ENCODE data around the gene LPAR5. TPM values are rescaled to one million over a fixed set of nuclear protein-coding genes. Genes with fewer than 3 reads are reported as not detected.
A peak's percentile ranks its signal among the peaks of the same experiment; 100 is the strongest.

LPAR5 gene
- total and polyA plus RNA-seq, 2 of the 8 experiments (the other 6 are each of a cell fraction or from before 2014, with no cell fraction given): 0.22 to 0.24 TPM

DNA sequence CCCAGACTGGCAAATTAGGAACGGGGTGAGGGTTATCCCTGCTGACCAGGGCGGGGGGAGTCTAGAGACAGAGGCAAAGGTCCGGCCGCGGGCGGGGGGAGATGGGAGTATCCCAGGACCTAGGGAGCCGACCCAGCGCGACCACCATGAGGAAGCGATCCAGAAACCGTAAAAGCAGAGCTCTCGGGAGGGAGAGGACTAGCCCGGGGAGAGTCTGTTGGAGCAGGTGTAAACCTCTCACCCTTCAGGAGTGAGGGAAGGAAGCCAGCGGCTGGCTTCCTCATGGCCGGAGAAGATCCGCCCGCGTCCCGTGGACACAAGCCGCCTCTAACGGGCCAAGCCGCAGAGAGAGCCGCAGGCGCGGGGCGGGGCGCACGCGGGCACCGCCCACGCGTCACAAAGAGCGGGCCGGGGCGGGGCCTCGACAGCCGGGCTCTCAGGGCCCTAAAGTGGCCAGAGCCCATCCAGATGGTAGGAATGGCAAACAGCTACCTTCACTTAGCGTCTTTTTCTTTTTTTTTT is 11.4 kb upstream of the LPAR5 start, which contains the start of gene ACRBP:
Gene ACRBP (minus strand): TSS at position 350 of the 522 bp plus-strand sequence. CDS start 66 bp downstream, at position 284.
- Histone ChIP-seq H3K4me1 (replicated peaks in 1 of 4; ENCODE audit: control insufficient read depth in 3 of 4, insufficient read depth in 4 of 4, low read length in 3 of 4) (peaks cover 0 to 5% (median under 1%) of the 10 kb centered on the region in 4 experiments; a peak in 2 of 7 replicates), H3K14ac (ENCODE audit: insufficient read length) (no peak within 1 kb of the TSS), H2BK20ac (ENCODE audit: low read length) (no peak within 1 kb of the TSS), H3K23ac (ENCODE audit: insufficient read length) (no peak within 1 kb of the TSS), H3K9me3 (ENCODE audit: insufficient read depth in 2 of 2, low read depth in 1 of 2, low read length in 1 of 2) (no peaks in the 10 kb centered on the region), H3K18ac (ENCODE audit: extremely low read depth, low read length) (peak within 1 kb of the TSS; percentile 83), H2BK15ac (ENCODE audit: low read length) (0 out of 2 replicates have a peak within 1 kb of the TSS, but pooled peaks have one; percentile 72), H3K9ac (replicated peaks in 1 of 4; ENCODE audit: extremely low read depth in 1 of 4, low read depth in 3 of 4, low read length in 3 of 4) (peak within 1 kb of the TSS in 3 of 4 experiments; percentile 34 to 49 (median 34); a peak in 2 of 7 replicates), H3K79me2 (ENCODE audit: control insufficient read depth in 1 of 2, insufficient read depth in 2 of 2, low read length in 2 of 2) (no peaks in the 10 kb centered on the region), H2AFZ (ENCODE audit: low read length) (no peak within 1 kb of the TSS; the same call in 1 of the 2 replicates), H3K27ac (ENCODE audit: low read depth, low read length) (no peak within 1 kb of the TSS), H2BK120ac (replicated peaks; ENCODE audit: low read depth, low read length) (no peak within 1 kb of the TSS), H3K4ac (replicated peaks; ENCODE audit: insufficient read length, low read depth, low read length) (peak within 1 kb of the TSS; percentile 63), H2BK12ac (ENCODE audit: low read depth, low read length) (peak within 1 kb of the TSS; percentile 84; the same call in 1 of the 2 replicates), H4K8ac (ENCODE audit: extremely low read depth, insufficient read depth, low read length) (peak within 1 kb of the TSS; percentile 38), H3K36me3 (ENCODE audit: control insufficient read depth in 2 of 4, insufficient read depth in 4 of 4, low read length in 3 of 4) (peaks cover 2 to 16% (median 8%) of the 10 kb centered on the region in 4 experiments; a peak in 6 of 8 replicates), H3K56ac (replicated peaks; ENCODE audit: insufficient read length, low read depth, low read length) (no peak within 1 kb of the TSS), H3K23me2 (ENCODE audit: low read depth, low read length) (peaks cover 4% of the 10 kb centered on the region; the same call in 1 of the 2 replicates), H2BK5ac (ENCODE audit: low read depth, low read length) (no peak within 1 kb of the TSS), H2AK5ac (ENCODE audit: low read depth, low read length) (peak within 1 kb of the TSS; percentile 40; the same call in 1 of the 2 replicates), H3K27me3 (replicated peaks in 1 of 4; ENCODE audit: control insufficient read depth in 3 of 4, extremely low read depth in 1 of 4, insufficient read depth in 3 of 4, low read length in 3 of 4) (peaks cover 3 to 7% (median 6%) of the 10 kb centered on the region in 4 experiments; a peak in 4 of 7 replicates), H4K91ac (replicated peaks; ENCODE audit: insufficient read length, low read length) (peak within 1 kb of the TSS; percentile 0), H4K5ac (ENCODE audit: insufficient read length, low read depth, low read length) (peak within 1 kb of the TSS; percentile 42), H3K79me1 (ENCODE audit: low read depth, low read length) (no peaks in the 10 kb centered on the region), H3K4me2 (ENCODE audit: insufficient read depth in 1 of 2, low read depth in 2 of 2, low read length in 2 of 2) (peak within 1 kb of the TSS; percentile 71 to 88), H3K4me3 (ENCODE audit: extremely low read depth in 1 of 4, insufficient read depth in 2 of 4, low read depth in 3 of 4, low read length in 4 of 4) (peak within 1 kb of the TSS; percentile 59 to 80 (median 68)), H4K20me1 (replicated peaks in 1 of 2; ENCODE audit: control insufficient read depth in 1 of 2, insufficient read depth in 2 of 2, low read length in 2 of 2) (no peaks in the 10 kb centered on the region)
- peak in 1 of 2 experiments; percentile 86 for DNase-seq (ENCODE audit: low read depth in 1 of 2, low spot score in 2 of 2)
- WGBS, 2 experiments (ENCODE audit: extremely low coverage in 1 of 2, insufficient coverage in 1 of 2, insufficient read length in 1 of 2, insufficient replicate concordance in 2 of 2, low coverage in 1 of 2, low lambda C conversion rate in 2 of 2, missing lambda C conversion rate in 1 of 2): 8% methylated on average over 38 of the region's 38 CpGs; no CpG with 5 or more reads in 1 of the 2 experiments
- FAIRE-seq: no peak
- ChIA-PET CTCF (ENCODE audit: partially characterized antibody) (interaction anchor here (0.7 to 6.3 kb wide), 13 partner anchors 11 to 108 kb away, joined by 3 to 146 read pairs (median 3); partner anchors contain the start of genes LPAR5 and ZNF384), POLR2A (ENCODE audit: partially characterized antibody) (interaction anchor here (0.8 to 2.3 kb wide), 8 partner anchors 10 to 226 kb away, joined by 3 to 9 read pairs (median 4); partner anchors contain the start of genes LPAR5 and SPSB2)
- TF ChIP-seq, protein P1, sequence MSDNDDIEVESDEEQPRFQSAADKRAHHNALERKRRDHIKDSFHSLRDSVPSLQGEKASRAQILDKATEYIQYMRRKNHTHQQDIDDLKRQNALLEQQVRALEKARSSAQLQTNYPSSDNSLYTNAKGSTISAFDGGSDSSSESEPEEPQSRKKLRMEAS (IDR thresholded peaks at IDR 0.05): peak; percentile 40
- TF ChIP-seq SP1 (IDR thresholded peaks at IDR 0.05; ENCODE audit: low read depth, low read length) (no peak), HDAC6 (IDR thresholded peaks at IDR 0.05; ENCODE audit: low read depth, low read length) (no peak), EGR1 (IDR thresholded peaks at IDR 0.05; ENCODE audit: borderline replicate concordance, low read depth, low read length) (peak; percentile 91), KDM1A (IDR thresholded peaks at IDR 0.05; ENCODE audit: borderline replicate concordance, low read length) (no peak), NANOG (IDR thresholded peaks at IDR 0.05; ENCODE audit: insufficient read depth, low read depth, low read length, poor library complexity, severe bottlenecking) (no peak), CBX8 (IDR thresholded peaks at IDR 0.05; ENCODE audit: borderline replicate concordance, low read depth, low read length) (no peak), CREB1 (IDR thresholded peaks at IDR 0.05) (peak; percentile 46; the same call in 1 of the 2 replicates), RNF2 (IDR thresholded peaks at IDR 0.05; ENCODE audit: borderline replicate concordance, low read depth, low read length, missing control alignments, poor library complexity, severe bottlenecking) (no peak)
- TF ChIP-seq, protein P2, sequence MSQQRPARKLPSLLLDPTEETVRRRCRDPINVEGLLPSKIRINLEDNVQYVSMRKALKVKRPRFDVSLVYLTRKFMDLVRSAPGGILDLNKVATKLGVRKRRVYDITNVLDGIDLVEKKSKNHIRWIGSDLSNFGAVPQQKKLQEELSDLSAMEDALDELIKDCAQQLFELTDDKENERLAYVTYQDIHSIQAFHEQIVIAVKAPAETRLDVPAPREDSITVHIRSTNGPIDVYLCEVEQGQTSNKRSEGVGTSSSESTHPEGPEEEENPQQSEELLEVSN (IDR thresholded peaks at IDR 0.05): 0 out of 2 replicates have a peak, but pooled peaks have one; percentile 26

Measured in H1 (cell line).